ENCODE results near the gene HTR3C.

GRCh38 chr3:184016169-184016570 is 36.7 kb upstream of the HTR3C start:
- TF ChIP-seq CTCF (IDR thresholded peaks at IDR 0.05) (no peak), POLR2A (IDR thresholded peaks at IDR 0.05) (no peak)

Data from lower leg skin (tissue), 3 donors.